LoVo (cell line): ENCODE data around the gene FIGNL1.

Experiments
- DNase-seq: peaks from one replicate; pipeline ENCODE4 v3.0.0-alpha.2; 2016; ENCODE audit warnings: low spot score

Gene FIGNL1, protein sequence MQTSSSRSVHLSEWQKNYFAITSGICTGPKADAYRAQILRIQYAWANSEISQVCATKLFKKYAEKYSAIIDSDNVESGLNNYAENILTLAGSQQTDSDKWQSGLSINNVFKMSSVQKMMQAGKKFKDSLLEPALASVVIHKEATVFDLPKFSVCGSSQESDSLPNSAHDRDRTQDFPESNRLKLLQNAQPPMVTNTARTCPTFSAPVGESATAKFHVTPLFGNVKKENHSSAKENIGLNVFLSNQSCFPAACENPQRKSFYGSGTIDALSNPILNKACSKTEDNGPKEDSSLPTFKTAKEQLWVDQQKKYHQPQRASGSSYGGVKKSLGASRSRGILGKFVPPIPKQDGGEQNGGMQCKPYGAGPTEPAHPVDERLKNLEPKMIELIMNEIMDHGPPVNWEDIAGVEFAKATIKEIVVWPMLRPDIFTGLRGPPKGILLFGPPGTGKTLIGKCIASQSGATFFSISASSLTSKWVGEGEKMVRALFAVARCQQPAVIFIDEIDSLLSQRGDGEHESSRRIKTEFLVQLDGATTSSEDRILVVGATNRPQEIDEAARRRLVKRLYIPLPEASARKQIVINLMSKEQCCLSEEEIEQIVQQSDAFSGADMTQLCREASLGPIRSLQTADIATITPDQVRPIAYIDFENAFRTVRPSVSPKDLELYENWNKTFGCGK

GRCh38 chr7:50449881-50450589 is at the start of gene FIGNL1:
Gene FIGNL1, minus strand, starts transcription at chr7:50450350. Its CDS starts 3,063 bp downstream, at chr7:50447287.
- peak; percentile 90 for DNase-seq

DNA sequence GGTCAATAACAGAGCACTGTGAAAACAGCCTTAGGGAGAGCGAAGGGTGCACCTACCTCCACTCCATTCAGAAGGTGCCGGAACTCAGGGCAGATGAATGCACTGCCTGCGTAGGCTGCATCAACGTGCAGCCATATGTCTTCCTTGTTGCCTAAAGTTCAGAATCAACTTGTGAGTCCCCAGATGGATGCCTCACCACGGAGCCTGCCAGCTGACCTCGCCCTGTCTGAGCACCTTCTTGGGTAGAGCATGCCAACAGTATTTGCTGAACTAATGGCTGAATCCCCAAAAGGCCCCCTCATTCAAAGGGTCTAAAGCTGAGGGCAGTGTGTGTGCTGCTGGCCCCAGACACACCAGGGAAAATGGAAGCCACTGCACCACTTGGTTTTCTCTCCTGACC is 48.9 kb upstream of the FIGNL1 start:
- DNase-seq: no peak

GRCh38 chr7:50497968-50498367 is 47.8 kb upstream of the FIGNL1 start:
- DNase-seq: no peak

DNA sequence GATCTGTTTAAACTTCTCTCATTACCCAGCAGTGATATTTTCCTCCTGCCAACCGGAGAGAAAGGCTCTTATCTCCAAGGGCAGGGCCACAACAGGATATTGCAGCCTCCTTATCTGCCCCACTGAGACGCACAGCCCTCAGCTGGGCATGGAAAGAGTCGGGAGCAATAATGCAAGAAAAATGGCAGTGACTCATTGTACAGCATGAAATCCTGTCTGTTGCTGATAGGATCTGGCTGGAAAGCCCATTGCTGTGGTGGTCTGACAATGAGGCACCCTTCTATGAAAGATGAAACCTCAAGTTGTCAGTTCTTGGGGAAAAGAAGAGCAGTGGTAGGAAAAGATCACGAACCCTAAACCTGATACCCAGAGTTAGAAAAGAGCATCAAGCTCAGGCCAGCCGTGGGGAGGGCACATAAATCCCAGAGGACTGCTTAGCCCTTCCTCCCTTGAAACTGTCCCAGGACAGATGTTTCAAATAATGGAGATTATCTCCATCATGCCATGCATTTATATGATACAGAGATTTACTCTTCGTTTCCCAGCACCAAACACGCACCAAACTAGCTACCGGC is 47.0 kb upstream of the FIGNL1 start:
- peak; percentile 32 for DNase-seq

DNA sequence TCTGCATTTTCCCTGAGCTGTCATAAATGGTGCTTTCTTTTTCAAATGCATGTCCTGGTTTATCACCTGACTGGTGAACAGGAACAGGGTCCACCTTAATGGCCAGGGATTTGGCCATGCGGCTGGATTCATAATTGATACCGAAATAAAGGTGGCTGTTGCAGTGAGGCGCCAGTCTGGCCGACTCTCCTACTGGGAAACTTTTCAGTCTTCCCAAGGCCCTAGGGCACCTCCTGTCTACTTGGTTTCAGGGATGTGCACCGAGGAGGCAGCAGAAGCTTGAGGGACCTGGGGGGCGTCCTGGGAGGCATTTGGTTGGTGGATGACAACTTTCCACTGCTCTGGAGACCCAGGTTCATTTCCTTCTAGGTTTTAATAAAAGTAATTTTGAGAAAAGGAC is 46.4 kb upstream of the FIGNL1 start:
- DNase-seq: no peak

DNA sequence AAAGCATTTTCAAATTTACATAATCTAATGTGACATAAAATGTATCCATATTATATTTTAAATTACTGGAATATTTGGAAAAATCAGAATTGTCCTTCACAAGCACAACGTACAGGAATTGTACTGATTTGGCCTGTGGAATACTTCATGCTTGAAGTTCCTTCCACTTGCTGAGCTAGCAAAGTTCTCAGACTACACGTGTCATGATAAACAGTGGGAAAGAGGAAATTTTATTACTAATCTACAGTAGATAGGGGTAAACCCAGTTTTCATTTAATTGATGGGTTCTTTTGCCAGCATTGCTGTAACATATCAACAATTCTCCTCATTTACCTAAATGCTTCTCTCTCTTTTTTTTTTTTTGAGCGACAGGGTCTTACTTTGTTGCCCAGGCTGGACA is 45.6 kb upstream of the FIGNL1 start:
- no peak for DNase-seq

DNA sequence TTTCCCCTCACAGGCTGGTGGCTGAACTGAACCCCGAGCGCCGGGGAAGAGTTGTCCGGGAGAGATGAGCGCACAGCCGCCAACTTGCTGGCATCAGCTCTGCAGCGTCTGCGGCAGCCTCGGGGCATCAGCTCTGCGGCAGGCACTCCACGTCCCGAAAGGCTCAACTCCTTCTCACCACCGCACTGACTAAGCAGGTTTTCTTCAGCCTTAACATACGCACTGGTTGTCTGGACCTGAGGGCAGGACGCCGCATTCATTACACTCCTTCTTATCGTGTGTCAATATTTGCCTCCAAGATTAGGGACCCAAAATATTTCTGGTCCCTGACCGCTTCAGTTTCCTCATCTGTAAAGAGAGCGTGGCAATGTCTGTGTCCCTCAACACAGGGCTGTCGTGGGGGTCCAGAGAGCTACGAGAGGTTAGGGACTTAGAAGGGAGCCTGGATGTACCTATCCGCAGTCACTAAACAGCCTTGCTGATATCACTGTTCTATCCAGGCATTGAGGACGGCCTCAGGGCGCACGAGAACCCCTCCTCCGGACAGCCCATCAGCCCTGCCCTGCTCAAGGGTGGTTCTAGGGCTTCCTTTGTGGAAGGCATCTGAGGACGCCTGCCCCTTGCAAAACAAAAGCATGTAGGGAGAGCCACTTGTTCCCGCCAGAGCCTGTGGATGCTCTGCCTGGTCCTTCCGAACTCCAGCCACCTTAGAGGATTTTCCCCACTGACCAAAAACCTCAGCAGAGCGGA is 42.8 kb upstream of the FIGNL1 start:
- DNase-seq: no peak

- no peak for DNase-seq
Measured at GRCh38 chr7:50491943-50492342, 41.8 kb upstream of the FIGNL1 start.

DNA sequence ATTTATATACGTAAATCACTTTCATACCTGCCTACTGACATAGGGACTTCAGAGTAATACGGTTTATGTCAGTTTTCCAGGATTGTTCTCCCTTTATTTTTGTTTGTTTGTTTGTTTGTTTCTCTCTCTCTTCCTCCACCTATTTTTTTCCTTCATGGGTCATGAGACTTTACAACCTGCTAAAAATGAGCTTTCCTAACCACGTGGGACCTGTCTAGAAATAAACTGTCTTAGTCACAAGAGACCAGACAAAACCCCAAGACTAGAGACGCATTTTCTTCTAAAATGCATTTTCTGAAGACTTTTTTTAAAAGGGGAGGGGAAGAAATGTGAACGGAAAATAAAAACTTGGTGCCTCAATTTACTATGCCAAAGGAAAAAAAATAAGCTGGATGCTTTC is 41.1 kb upstream of the FIGNL1 start:
- DNase-seq: no peak

GRCh38 chr7:50488379-50488778 is 38.2 kb upstream of the FIGNL1 start:
- no peak for DNase-seq

DNA sequence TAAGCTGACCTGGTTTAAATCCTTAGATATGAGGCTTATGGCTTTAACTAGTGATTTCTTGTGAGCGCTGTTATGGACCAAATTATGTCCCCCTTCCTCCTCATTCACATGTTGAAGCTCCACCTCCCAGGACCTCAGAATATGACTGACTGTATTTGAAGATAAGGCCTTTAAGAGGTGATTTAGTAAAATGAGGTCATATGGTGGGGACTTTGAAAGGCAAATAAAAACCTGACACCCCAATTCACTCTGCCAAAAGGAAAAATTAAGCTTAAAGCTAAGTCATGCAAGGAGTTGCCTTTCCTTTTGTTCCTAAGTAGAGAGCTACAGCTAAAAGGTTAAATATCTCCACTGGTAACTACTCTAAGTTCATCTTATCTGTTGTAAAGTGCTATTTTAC is 36.4 kb upstream of the FIGNL1 start:
- no peak for DNase-seq

DNA sequence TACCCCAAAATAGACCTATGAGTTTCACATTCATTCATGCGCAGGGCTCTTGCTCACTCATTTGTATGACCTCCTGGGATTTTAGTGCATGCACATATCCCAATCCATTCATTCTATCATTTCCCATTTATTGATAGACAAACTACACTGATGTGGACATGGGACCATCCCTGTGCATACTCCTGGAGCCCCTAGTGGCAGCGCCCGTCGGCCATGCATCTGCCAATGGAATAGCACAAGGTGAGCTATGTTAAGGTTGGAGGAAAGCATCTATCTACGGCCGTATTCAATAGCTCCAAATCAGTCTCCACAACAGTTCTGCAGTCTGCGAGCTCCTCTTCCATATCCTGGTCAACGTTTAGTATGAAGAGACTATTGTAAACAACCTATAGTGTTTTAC is 31.7 kb upstream of the FIGNL1 start:
- no peak for DNase-seq

GRCh38 chr7:50480797-50481196 is 30.6 kb upstream of the FIGNL1 start:
- DNase-seq: no peak

- DNase-seq: no peak
Measured at GRCh38 chr7:50479743-50480517, 29.8 kb upstream of the FIGNL1 start.

DNA sequence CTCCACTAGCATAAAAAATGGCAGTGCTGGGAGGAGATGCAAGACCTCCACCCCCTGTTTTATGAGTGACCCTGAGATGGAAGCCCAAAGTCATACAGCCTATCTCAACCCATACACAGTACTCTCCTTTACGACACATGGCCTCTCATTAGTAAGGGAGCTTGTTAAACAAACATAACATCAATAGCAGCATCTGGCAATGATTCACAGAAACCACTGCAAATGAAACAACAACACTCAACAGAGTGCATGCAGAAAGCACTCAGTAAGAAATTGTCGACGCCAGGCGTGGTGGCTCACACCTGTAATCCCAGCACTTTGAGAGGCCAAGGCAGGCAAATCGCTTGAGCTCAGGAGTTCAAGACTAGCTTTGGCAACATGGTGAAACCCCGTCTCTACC is 27.5 kb upstream of the FIGNL1 start:
- no peak for DNase-seq

- no peak for DNase-seq
Measured at GRCh38 chr7:50476953-50477625, 26.9 kb upstream of the FIGNL1 start.

GRCh38 chr7:50475340-50475739 is 25.2 kb upstream of the FIGNL1 start:
- DNase-seq: no peak

DNA sequence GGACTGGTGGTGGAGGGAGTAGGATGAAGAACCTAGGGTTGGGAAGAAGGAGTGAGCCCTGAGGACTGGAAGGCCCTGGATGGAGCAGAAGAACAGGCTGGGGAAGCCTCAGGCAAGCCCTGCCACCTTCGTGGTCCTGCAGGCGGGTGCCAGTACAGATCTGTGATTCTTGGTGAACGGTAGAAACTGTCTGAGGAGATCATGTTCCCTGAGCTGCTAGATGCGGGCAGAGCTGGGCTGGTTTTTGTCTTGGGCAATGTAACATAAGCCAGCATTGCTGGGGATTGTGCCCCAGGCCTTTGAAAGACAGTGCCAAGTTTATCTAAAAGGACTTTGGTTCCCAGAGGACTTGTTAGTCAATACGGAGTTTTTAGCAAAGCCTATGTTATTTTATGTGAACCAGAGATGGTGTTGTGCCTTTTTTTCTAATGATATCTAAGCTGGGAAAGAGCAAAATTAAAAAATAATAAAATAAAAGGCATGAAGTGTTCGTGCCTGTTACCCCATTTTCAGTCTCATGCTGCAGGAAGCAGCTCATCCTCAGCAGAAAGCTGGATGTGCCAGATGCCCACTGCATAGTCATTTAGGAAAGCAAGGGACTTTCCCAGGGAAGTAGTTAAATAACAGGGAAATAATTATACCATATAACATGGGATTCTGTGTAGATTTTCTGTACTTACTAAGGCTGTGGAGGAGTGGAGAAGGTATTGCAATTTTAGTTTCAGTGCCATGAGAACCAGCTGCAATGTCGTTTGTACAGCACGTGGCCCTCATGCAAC is 24.4 kb upstream of the FIGNL1 start:
- no peak for DNase-seq

DNA sequence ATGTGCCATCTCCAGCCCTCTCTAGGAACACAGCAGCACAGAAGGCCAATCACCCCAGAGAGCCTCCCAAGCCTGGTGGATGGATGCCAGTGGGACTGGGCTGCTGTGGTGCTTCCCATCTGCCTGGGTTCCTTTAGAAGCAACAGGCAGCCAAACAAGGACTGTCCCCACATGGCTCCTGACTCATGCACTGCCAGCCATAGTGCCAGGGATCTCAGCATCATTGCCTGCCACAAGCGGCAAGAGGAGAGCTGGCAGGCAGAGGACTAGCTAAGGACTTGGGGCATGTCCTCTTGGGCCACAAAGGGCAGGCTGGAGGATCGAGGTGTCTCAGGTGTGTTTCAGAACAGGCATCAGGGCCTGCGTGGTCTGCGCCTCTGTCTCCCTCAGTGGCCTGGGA is 23.4 kb upstream of the FIGNL1 start:
- no peak for DNase-seq

DNA sequence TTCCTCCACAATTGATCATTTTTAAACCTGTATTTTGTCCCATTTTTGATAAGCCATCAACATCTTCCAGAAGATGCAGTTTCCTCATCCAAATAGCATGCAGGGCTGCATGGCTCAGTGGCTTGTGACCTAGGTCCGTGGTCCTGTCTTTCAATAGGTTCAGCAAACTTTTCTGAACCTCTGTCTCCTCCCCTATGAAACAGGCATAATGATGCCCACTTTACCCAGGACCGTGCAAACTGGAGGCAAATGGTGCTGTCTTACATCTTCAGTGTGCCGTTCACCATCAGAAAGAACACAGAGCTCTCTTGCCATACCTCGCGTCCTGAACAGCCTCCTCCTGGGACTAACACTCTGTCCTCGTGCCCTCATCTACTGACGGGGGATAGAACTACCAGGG is 22.3 kb upstream of the FIGNL1 start:
- DNase-seq: no peak
